ENCODE results near the gene ATOSA.

ATOSA gene

GRCh38 chr15:52651114-52651513 is 28.1 kb downstream of the ATOSA start:
- no peaks in the 10 kb centered on the region for H3K9me3 Mint-ChIP-seq
- peaks cover 16% of the 10 kb centered on the region for H3K4me1 Mint-ChIP-seq
- H3K4me3 Mint-ChIP-seq = no peak overlapping the region
- peak overlapping the region; percentile 66 for H3K27ac Mint-ChIP-seq
- ATAC-seq = no peak
- H3K27me3 Mint-ChIP-seq = no peaks in the 10 kb centered on the region
- H3K36me3 Mint-ChIP-seq = peaks cover 13% of the 10 kb centered on the region

- Mint-ChIP-seq H3K27me3 (no peaks in the 10 kb centered on the region), H3K4me1 (peaks cover 16% of the 10 kb centered on the region), H3K4me3 (no peak overlapping the region), H3K36me3 (peaks cover 12% of the 10 kb centered on the region), H3K27ac (no peak overlapping the region), H3K9me3 (no peaks in the 10 kb centered on the region)
- no peak for ATAC-seq
Measured at GRCh38 chr15:52649686-52650085, 29.5 kb downstream of the ATOSA start.

- no peaks in the 10 kb centered on the region for H3K9me3 Mint-ChIP-seq
- ATAC-seq = no peak
- H3K36me3 Mint-ChIP-seq = peaks cover 21% of the 10 kb centered on the region
- no peak overlapping the region for H3K27ac Mint-ChIP-seq
- no peaks in the 10 kb centered on the region for H3K27me3 Mint-ChIP-seq
- no peak overlapping the region for H3K4me3 Mint-ChIP-seq
- H3K4me1 Mint-ChIP-seq = peaks cover 14% of the 10 kb centered on the region
Measured at GRCh38 chr15:52645916-52646315, 33.3 kb downstream of the ATOSA start.

- ATAC-seq = no peak
- no peak overlapping the region for H3K4me3 Mint-ChIP-seq
- H3K27ac Mint-ChIP-seq = peak overlapping the region; percentile 48
Measured at GRCh38 chr15:52642386-52643361, 36.5 kb downstream of the ATOSA start.

GRCh38 chr15:52636459-52636858 is 42.7 kb downstream of the ATOSA start:
- no peak for ATAC-seq
- H3K9me3 Mint-ChIP-seq = no peaks in the 10 kb centered on the region
- peaks cover 40% of the 10 kb centered on the region for H3K36me3 Mint-ChIP-seq
- H3K27ac Mint-ChIP-seq = no peak overlapping the region
- H3K27me3 Mint-ChIP-seq = no peaks in the 10 kb centered on the region
- no peak overlapping the region for H3K4me3 Mint-ChIP-seq
- peaks cover 18% of the 10 kb centered on the region for H3K4me1 Mint-ChIP-seq

More at GRCh38 chr15:52642386-52643361, 36.5 kb downstream of the ATOSA start:
- H3K36me3 Mint-ChIP-seq = peaks cover 30% of the 10 kb centered on the region
- H3K27me3 Mint-ChIP-seq = no peaks in the 10 kb centered on the region
- no peaks in the 10 kb centered on the region for H3K9me3 Mint-ChIP-seq
- H3K4me1 Mint-ChIP-seq = peaks cover 14% of the 10 kb centered on the region

- H3K36me3 Mint-ChIP-seq = peaks cover 40% of the 10 kb centered on the region
- no peak overlapping the region for H3K4me3 Mint-ChIP-seq
- ATAC-seq = no peak
- no peak overlapping the region for H3K27ac Mint-ChIP-seq
- no peaks in the 10 kb centered on the region for H3K27me3 Mint-ChIP-seq
- H3K9me3 Mint-ChIP-seq = no peaks in the 10 kb centered on the region
- H3K4me1 Mint-ChIP-seq = peaks cover 15% of the 10 kb centered on the region
Measured at GRCh38 chr15:52635908-52636307, 43.3 kb downstream of the ATOSA start.

Data from stimulated activated memory B cell treated with anti-CD40 and anti-IgM and Interleukin-4, amounts not matched to agents 10 μg/mL and 1 μg/mL and 100 μg/mL, for 72 hours (primary cell).